HCT116 (cell line): ENCODE results near the gene PKN2. TPM values are rescaled to one million over a fixed set of nuclear protein-coding genes. Genes with fewer than 3 reads are reported as not detected.

Source experiments
- ATAC-seq: fragments of 200-7000 bp; cut with Tn5 transposase; 2 replicates; pipeline ENCODE4 v1.9.1; 2020; ENCODE audit warnings: mild to moderate bottlenecking, moderate library complexity
- BruUV-seq: library from RNA; stranded (reverse); fragments of 400-500 nt; replicated peaks from 2 replicates; lab custom pipeline; 2021; lab: Mats Ljungman, UMichigan
- CTCF ChIA-PET: fragments of 300-600 bp; sonication (Branson Sonifier 250); formaldehyde crosslinking; loops from one replicate; lab custom pipeline; 2021; ENCODE audit warnings: antibody characterized with exemption; lab: Charles Lee
- POLR2A ChIA-PET: fragments of 300-600, 350-600 bp; sonication (Branson Sonifier 250); formaldehyde crosslinking; loops from one replicate; lab custom pipeline; 2021; ENCODE audit warnings: antibody characterized with exemption; lab: Charles Lee
- RAD21 ChIA-PET, 2 experiments: fragments of 300-600 bp; sonication (Branson Sonifier 250); formaldehyde crosslinking; loops; one replicate each; lab custom pipeline; 2023; ENCODE audit warnings: low total read pairs in 2 of 2; ENCODE audit not compliant: uncharacterized antibody in 2 of 2, unreplicated experiment in 2 of 2, low non-redundant PET in 1 of 2; lab: Charles Lee
- DNase-seq: peaks from one replicate; pipeline ENCODE4 v3.0.0-alpha.2; 2010; ENCODE audit warnings: low read depth, low spot score
- H2AFZ ChIP-seq: fragments of 200-600 bp; shearing (Covaris generic), sonication (generic); 2 replicates; pipeline ENCODE4 v1.6.1; 2017; ENCODE audit warnings: low read depth, mixed run types, mixed read lengths, antibody characterized with exemption, low read length; ENCODE audit not compliant: poor library complexity, severe bottlenecking
- H3K27ac ChIP-seq: 2 replicates; pipeline ENCODE4 v1.5.1; 2012; ENCODE audit warnings: low read depth, low read length
- H3K27me3 ChIP-seq: fragments of 200-600 bp; sonication (generic); 2 replicates; pipeline ENCODE4 v1.6.1; 2016; ENCODE audit warnings: mixed run types, low read length, mixed read lengths; ENCODE audit not compliant: insufficient read depth
- H3K36me3 ChIP-seq, 2 experiments: fragments of 200-500 bp in 1 of 2; fragments of 200-600 bp in 1 of 2; sonication (Bioruptor generic) in 1 of 2; sonication (generic) in 1 of 2; 2 replicates each; pipeline versions ENCODE4 v1.5.1 to v1.6.1; 2014 to 2016; ENCODE audit warnings: low read length in 2 of 2, inconsistent platforms in 1 of 2, mixed read lengths in 1 of 2, mixed run types in 1 of 2; ENCODE audit not compliant: insufficient read depth in 2 of 2, control insufficient read depth in 1 of 2
- H3K4me1 ChIP-seq, 2 experiments: fragments of 200-600 bp in 1 of 2; sonication (generic) in 1 of 2; 2 replicates each; pipeline versions ENCODE4 v1.5.1 to v1.6.1; 2012 to 2017; ENCODE audit warnings: low read length in 2 of 2, inconsistent platforms in 1 of 2, mild to moderate bottlenecking in 1 of 2, mixed read lengths in 1 of 2, mixed run types in 1 of 2, moderate library complexity in 1 of 2; ENCODE audit not compliant: insufficient read depth in 2 of 2, control insufficient read depth in 1 of 2
- H3K4me2 ChIP-seq: fragments of 200-600 bp; sonication (generic); 2 replicates; pipeline ENCODE4 v1.6.1; 2017; ENCODE audit warnings: mixed run types, low read length, mixed read lengths
- H3K4me3 ChIP-seq, 2 experiments: fragments of 200-600 bp in 1 of 2; sonication (generic) in 1 of 2; replicated peaks in 1 of 2; 2 replicates each; pipeline ENCODE4 v1.5.1; 2011 to 2016; ENCODE audit warnings: low read length in 2 of 2, control low read depth in 1 of 2, low read depth in 1 of 2, mild to moderate bottlenecking in 1 of 2, mixed read lengths in 1 of 2, mixed run types in 1 of 2
- H3K79me2 ChIP-seq: fragments of 200-600 bp; sonication (generic); 2 replicates; pipeline ENCODE4 v1.6.1; 2017; ENCODE audit warnings: mild to moderate bottlenecking, mixed run types, low read length, moderate library complexity, mixed read lengths; ENCODE audit not compliant: insufficient read depth
- H3K9ac ChIP-seq: fragments of 200-600 bp; sonication (generic); 2 replicates; pipeline ENCODE4 v1.6.1; 2016; ENCODE audit warnings: low read length, mixed read lengths
- H3K9me2 ChIP-seq: fragments of 200-600 bp; sonication (generic), shearing (Covaris generic); 2 replicates; pipeline ENCODE4 v1.6.1; 2017; ENCODE audit warnings: mixed run types, mild to moderate bottlenecking, moderate library complexity; ENCODE audit not compliant: insufficient read depth
- H3K9me3 ChIP-seq, 2 experiments: fragments of 200-500 bp in 1 of 2; fragments of 200-600 bp in 1 of 2; sonication (Bioruptor generic) in 1 of 2; sonication (generic) in 1 of 2; 2 replicates each; pipeline ENCODE4 v1.6.1; 2014 to 2017; ENCODE audit warnings: low read length in 2 of 2, mixed read lengths in 2 of 2, inconsistent platforms in 1 of 2, low read depth in 1 of 2, mild to moderate bottlenecking in 1 of 2, mixed run types in 1 of 2, moderate library complexity in 1 of 2; ENCODE audit not compliant: control insufficient read depth in 1 of 2, insufficient read depth in 1 of 2
- H4K20me1 ChIP-seq: fragments of 200-600 bp; sonication (generic), shearing (Covaris generic); 2 replicates; pipeline ENCODE4 v1.6.1; 2017; ENCODE audit warnings: mixed run types, mild to moderate bottlenecking, moderate library complexity; ENCODE audit not compliant: insufficient read depth
- CTCF ChIP-seq, 3 experiments: fragments of 200-600 bp in 1 of 3; sonication (generic) in 1 of 3; IDR thresholded peaks in 2 of 3; conservative IDR thresholded peaks in 1 of 3; 2 replicates each; pipeline ENCODE4 v1.5.1; 2012 to 2017; ENCODE audit warnings: low read depth in 2 of 3, low read length in 2 of 3, antibody characterized with exemption in 1 of 3, borderline replicate concordance in 1 of 3, control low read depth in 1 of 3, mild to moderate bottlenecking in 1 of 3, mixed read lengths in 1 of 3, mixed run types in 1 of 3, moderate library complexity in 1 of 3; ENCODE audit not compliant: insufficient read depth in 1 of 3
- EGR1 ChIP-seq: IDR thresholded peaks from 2 replicates; pipeline ENCODE4 v1.6.1; 2012; ENCODE audit warnings: low read depth
- EZH2 ChIP-seq: fragments of 200-600 bp; sonication (generic); IDR thresholded peaks from 2 replicates; pipeline ENCODE4 v1.6.1; 2017; ENCODE audit warnings: antibody characterized with exemption, mixed run types
- FOSL1 ChIP-seq: IDR thresholded peaks from 2 replicates; pipeline ENCODE4 v1.6.1; 2012; ENCODE audit warnings: low read depth
- POLR2A ChIP-seq: IDR thresholded peaks from 2 replicates; pipeline ENCODE4 v1.7.0; 2011; ENCODE audit warnings: borderline replicate concordance; ENCODE audit not compliant: insufficient read depth, insufficient read length; ENCODE audit errors: extremely low read depth
- POLR2AphosphoS5 ChIP-seq: IDR thresholded peaks from 2 replicates; pipeline ENCODE4 v1.6.1; 2011; ENCODE audit warnings: mild to moderate bottlenecking, low read depth, low read length, moderate library complexity
- SP1 ChIP-seq: IDR thresholded peaks from 2 replicates; pipeline ENCODE4 v1.6.1; 2012; ENCODE audit warnings: low read depth
- SRF ChIP-seq: IDR thresholded peaks from 2 replicates; pipeline ENCODE4 v1.6.1; 2012; ENCODE audit warnings: low read depth
- TCF7L2 ChIP-seq: IDR thresholded peaks from 2 replicates; pipeline ENCODE4 v1.7.0; 2011; ENCODE audit warnings: borderline replicate concordance, inconsistent platforms; ENCODE audit not compliant: insufficient read depth, insufficient read length; ENCODE audit errors: extremely low read depth
- YY1 ChIP-seq: IDR thresholded peaks from 2 replicates; pipeline ENCODE4 v1.6.1; 2011; ENCODE audit warnings: low read length, low read depth, moderate library complexity, mild to moderate bottlenecking; ENCODE audit not compliant: insufficient replicate concordance; ENCODE audit errors: extremely low read depth
- ZFX ChIP-seq: fragments of 450-650 bp; IDR thresholded peaks from 2 replicates; pipeline ENCODE4 v1.6.1; 2017
- intact Hi-C: fragments of 100-400 bp; cut with micrococcal nuclease; formaldehyde crosslinking; loops from 2 replicates; pipeline ENCODE4 v1.10.0; 2022
- total RNA-seq: library from RNA; stranded (reverse); gene quantifications from one replicate; pipeline ENCODE4 v1.2.1, GENCODE V29; 2021; ENCODE audit not compliant: unreplicated experiment
- TF ChIP-seq, protein P1 (sequence below): IDR thresholded peaks from 2 replicates; pipeline ENCODE4 v1.6.1; 2011; ENCODE audit warnings: mild to moderate bottlenecking, low read length, moderate library complexity; ENCODE audit not compliant: insufficient replicate concordance; ENCODE audit errors: extremely low read depth
- TF ChIP-seq, protein P2 (sequence below): IDR thresholded peaks from 2 replicates; pipeline ENCODE4 v1.6.1; 2012

PKN2 gene
- total RNA-seq, 1 experiment from 2014 or later, result 44.3 TPM

DNA sequence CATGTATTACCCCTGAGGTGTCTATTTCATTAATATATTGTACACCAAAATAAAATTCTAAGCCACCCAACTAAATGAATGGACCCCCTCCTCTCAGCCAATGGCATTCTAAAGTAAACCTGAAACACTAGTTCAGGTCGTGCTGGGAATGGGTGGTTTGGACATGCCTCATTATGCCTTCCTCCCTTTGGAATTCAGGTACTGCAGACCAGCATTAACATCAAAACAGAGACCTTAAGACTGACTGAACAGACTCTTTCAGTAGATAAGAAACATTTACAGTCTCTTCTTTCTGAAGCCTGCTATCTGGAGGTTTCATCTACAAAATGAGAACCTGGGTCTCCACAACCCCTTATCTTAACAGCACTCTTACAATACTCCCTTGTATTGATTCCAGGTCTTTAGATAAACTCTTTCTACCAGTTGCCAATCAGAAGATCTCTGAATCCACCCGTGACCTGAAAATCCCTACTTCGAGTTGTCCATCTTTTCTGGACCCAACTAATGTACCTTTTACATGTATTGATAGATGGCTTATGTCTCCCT lies 93.6 kb downstream of the PKN2 start:
- H3K4me2 ChIP-seq, result no peak overlapping the region

More for the DNA sequence above, 93.6 kb downstream of the PKN2 start:
- Histone ChIP-seq H3K79me2 (peaks cover 12% of the 10 kb centered on the region; the same call in 1 of the 2 replicates), H3K36me3 (no peaks in the 10 kb centered on the region), H3K9me2 (no peaks in the 10 kb centered on the region), H2AFZ (no peak overlapping the region), H3K9me3 (no peaks in the 10 kb centered on the region), H4K20me1 (no peaks in the 10 kb centered on the region), H3K27me3 (no peaks in the 10 kb centered on the region), H3K9ac (no peak overlapping the region), H3K4me1 (peaks cover 25 to 30% of the 10 kb centered on the region in 2 experiments), H3K27ac (no peak overlapping the region), H3K4me3 (no peak overlapping the region)
- DNase-seq, result no peak
- intact Hi-C loops, result no loop called here
- ChIA-PET RAD21 (no interaction called here), POLR2A (no interaction called here), CTCF (no interaction called here)
- TF ChIP-seq ZFX (no peak), POLR2A (no peak), EZH2 (no peak), EGR1 (no peak), SRF (no peak), POLR2AphosphoS5 (no peak), TCF7L2 (no peak), SP1 (no peak), YY1 (no peak), CTCF (IDR thresholded peaks at IDR 0.05 in 2 of 3, conservative IDR thresholded peaks at IDR 0.05 in 1 of 3; ENCODE audit: borderline replicate concordance in 1 of 3, insufficient read depth in 1 of 3, low read depth in 2 of 3, low read length in 2 of 3) (no peak), FOSL1 (no peak)
- TF ChIP-seq, protein P1, sequence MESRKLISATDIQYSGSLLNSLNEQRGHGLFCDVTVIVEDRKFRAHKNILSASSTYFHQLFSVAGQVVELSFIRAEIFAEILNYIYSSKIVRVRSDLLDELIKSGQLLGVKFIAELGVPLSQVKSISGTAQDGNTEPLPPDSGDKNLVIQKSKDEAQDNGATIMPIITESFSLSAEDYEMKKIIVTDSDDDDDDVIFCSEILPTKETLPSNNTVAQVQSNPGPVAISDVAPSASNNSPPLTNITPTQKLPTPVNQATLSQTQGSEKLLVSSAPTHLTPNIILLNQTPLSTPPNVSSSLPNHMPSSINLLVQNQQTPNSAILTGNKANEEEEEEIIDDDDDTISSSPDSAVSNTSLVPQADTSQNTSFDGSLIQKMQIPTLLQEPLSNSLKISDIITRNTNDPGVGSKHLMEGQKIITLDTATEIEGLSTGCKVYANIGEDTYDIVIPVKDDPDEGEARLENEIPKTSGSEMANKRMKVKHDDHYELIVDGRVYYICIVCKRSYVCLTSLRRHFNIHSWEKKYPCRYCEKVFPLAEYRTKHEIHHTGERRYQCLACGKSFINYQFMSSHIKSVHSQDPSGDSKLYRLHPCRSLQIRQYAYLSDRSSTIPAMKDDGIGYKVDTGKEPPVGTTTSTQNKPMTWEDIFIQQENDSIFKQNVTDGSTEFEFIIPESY, result no peak
- TF ChIP-seq, protein P2, sequence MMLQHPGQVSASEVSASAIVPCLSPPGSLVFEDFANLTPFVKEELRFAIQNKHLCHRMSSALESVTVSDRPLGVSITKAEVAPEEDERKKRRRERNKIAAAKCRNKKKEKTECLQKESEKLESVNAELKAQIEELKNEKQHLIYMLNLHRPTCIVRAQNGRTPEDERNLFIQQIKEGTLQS, result no peak
- BruUV-seq, result no TSS peak
- no peak for ATAC-seq
